GM04504 (cell line): Measurements from ENCODE around the gene MIGA1.
"Not testable (repeated sequence)": the region's sequence is repeated elsewhere in the genome, so short reads cannot be mapped to it uniquely, and the experiment has no call there.

Source experiments
- DNase-seq: peaks from one replicate; pipeline ENCODE4 v3.0.0-alpha.2; 2012; ENCODE audit warnings: low read depth

Gene MIGA1

GRCh38 chr1:77779529-77780281 lies at the start of gene MIGA1:
TSS of gene MIGA1 (plus strand) at chr1:77779649. CDS start at chr1:77783253, 3,604 bp downstream.
- DNase-seq, result peak; percentile 69

GRCh38 chr1:77732090-77732489 lies 47.4 kb upstream of the MIGA1 start:
- no peak for DNase-seq

- DNase-seq, result no peak
These were observed 40.2 kb upstream of the MIGA1 start for GRCh38 chr1:77739235-77739634.

GRCh38 chr1:77741316-77741715 lies 38.1 kb upstream of the MIGA1 start:
- no peak for DNase-seq

GRCh38 chr1:77742011-77742555 lies 37.4 kb upstream of the MIGA1 start:
- DNase-seq, result no peak

- no peak for DNase-seq
These were observed 34.9 kb upstream of the MIGA1 start for GRCh38 chr1:77744576-77744975.

GRCh38 chr1:77749489-77749888 lies 30.0 kb upstream of the MIGA1 start:
- not testable (repeated sequence) for DNase-seq

GRCh38 chr1:77756052-77756754 lies 23.2 kb upstream of the MIGA1 start:
- no peak for DNase-seq

- no peak for DNase-seq
These were observed 22.3 kb upstream of the MIGA1 start for GRCh38 chr1:77757066-77757584.

- DNase-seq, result peak; percentile 51
These were observed 21.8 kb upstream of the MIGA1 start for GRCh38 chr1:77757603-77758002.

GRCh38 chr1:77759071-77760028 lies 20.1 kb upstream of the MIGA1 start, which contains the start of gene USP33:
TSS of gene USP33 (minus strand) at chr1:77759852. CDS start at chr1:77741697, 18,155 bp downstream.
- peak; percentile 59 for DNase-seq

GRCh38 chr1:77762072-77762476 lies 17.4 kb upstream of the MIGA1 start:
- DNase-seq, result no peak

GRCh38 chr1:77768006-77768405 lies 11.4 kb upstream of the MIGA1 start:
- DNase-seq, result no peak

GRCh38 chr1:77776007-77776700 lies 3.3 kb upstream of the MIGA1 start:
- DNase-seq, result no peak

- DNase-seq, result no peak
These were observed 2.2 kb downstream of the MIGA1 start for GRCh38 chr1:77781683-77782082.

- DNase-seq, result no peak
These were observed 3.7 kb downstream of the MIGA1 start for GRCh38 chr1:77783141-77783540.

GRCh38 chr1:77786093-77786741 lies 6.8 kb downstream of the MIGA1 start:
- DNase-seq, result not testable (repeated sequence)

- DNase-seq, result no peak
These were observed 15.1 kb downstream of the MIGA1 start for GRCh38 chr1:77794550-77794949.

- DNase-seq, result no peak
These were observed 17.4 kb downstream of the MIGA1 start for GRCh38 chr1:77796695-77797405.

- DNase-seq, result no peak
These were observed 18.5 kb downstream of the MIGA1 start for GRCh38 chr1:77797991-77798390.
